HEK293 (cell line): ENCODE data around the gene RFX4.

ENCODE experiments used
- CTCF ChIA-PET: fragments of 350-600 bp; formaldehyde crosslinking; extraction: SDS; loops from one replicate; lab custom pipeline; 2021; ENCODE audit warnings: antibody characterized with exemption; lab: Yijun Ruan, JAX
- POLR2A ChIA-PET: fragments of 300-600 bp; formaldehyde crosslinking; extraction: SDS; loops from one replicate; lab custom pipeline; 2020; ENCODE audit warnings: antibody characterized with exemption, inconsistent platforms; lab: Yijun Ruan, JAX
- H3K27ac ChIP-seq: fragments of 200-500 bp; sonication (Bioruptor generic); 2 replicates; pipeline ENCODE4 v1.5.1; 2014; ENCODE audit warnings: low read depth, low read length, control low read depth, inconsistent platforms; ENCODE audit errors: extremely low read depth
- H3K36me3 ChIP-seq, 2 experiments: fragments of 200-500 bp in 1 of 2; sonication (Bioruptor generic) in 1 of 2; 1 replicate in 1 of 2; 2 replicates in 1 of 2; pipeline ENCODE4 v1.5.1; 2014 to 2017; ENCODE audit warnings: inconsistent platforms in 2 of 2, low read length in 2 of 2; ENCODE audit not compliant: control insufficient read depth in 2 of 2, insufficient read depth in 1 of 2
- H3K4me1 ChIP-seq: fragments of 200-500 bp; sonication (Bioruptor generic); 2 replicates; pipeline ENCODE4 v1.5.1; 2014; ENCODE audit warnings: mild to moderate bottlenecking, low read length, inconsistent platforms; ENCODE audit not compliant: control insufficient read depth, insufficient read depth
- H3K4me3 ChIP-seq: 2 replicates; pipeline ENCODE4 v1.5.1; 2011; ENCODE audit warnings: low read depth, mild to moderate bottlenecking, control low read depth, low read length, moderate library complexity
- H3K9me3 ChIP-seq: fragments of 200-500 bp; sonication (Bioruptor generic); 2 replicates; pipeline ENCODE4 v1.5.1; 2014; ENCODE audit warnings: low read depth, low read length, inconsistent platforms; ENCODE audit not compliant: control insufficient read depth, insufficient read depth
- SCRT2 ChIP-seq: fragments of 450-650 bp; formaldehyde crosslinking; IDR thresholded peaks from 2 replicates; pipeline ENCODE4 v1.5.1; 2016; ENCODE audit warnings: missing biosample characterization, missing genetic modification characterization
- ZBTB49 ChIP-seq: fragments of 450-650 bp; formaldehyde crosslinking; IDR thresholded peaks from 2 replicates; pipeline ENCODE4 v1.5.1; 2016; ENCODE audit warnings: missing biosample characterization, missing genetic modification characterization, low read depth
- ZNF114 ChIP-seq: fragments of 450-650 bp; formaldehyde crosslinking; IDR thresholded peaks from 2 replicates; pipeline ENCODE4 v1.5.0; 2017; ENCODE audit warnings: missing biosample characterization, missing genetic modification characterization
- ZNF274 ChIP-seq, 2 experiments: fragments of 200-500 bp in 1 of 2; fragments of 450-650 bp in 1 of 2; sonication (Bioruptor generic) in 1 of 2; formaldehyde crosslinking in 1 of 2; IDR thresholded peaks; 2 replicates each; pipeline versions ENCODE4 v1.5.1 to v1.6.1; 2014 to 2016; ENCODE audit warnings: borderline replicate concordance in 1 of 2, inconsistent platforms in 1 of 2, low read length in 1 of 2, missing biosample characterization in 1 of 2, missing genetic modification characterization in 1 of 2
- ZNF292 ChIP-seq: fragments of 450-650 bp; formaldehyde crosslinking; IDR thresholded peaks from 2 replicates; pipeline ENCODE4 v1.5.1; 2016; ENCODE audit warnings: low read depth, missing biosample characterization, missing genetic modification characterization, borderline replicate concordance
- ZNF341 ChIP-seq: fragments of 450-650 bp; formaldehyde crosslinking; IDR thresholded peaks from 2 replicates; pipeline ENCODE4; 2016; ENCODE audit warnings: low read depth, missing biosample characterization, missing genetic modification characterization
- ZNF354C ChIP-seq: fragments of 450-650 bp; formaldehyde crosslinking; IDR thresholded peaks from 2 replicates; pipeline ENCODE4 v1.5.1; 2016; ENCODE audit warnings: missing biosample characterization, missing genetic modification characterization, low read depth, borderline replicate concordance
- ZNF426 ChIP-seq: fragments of 450-650 bp; formaldehyde crosslinking; IDR thresholded peaks from 2 replicates; pipeline ENCODE4 v1.5.1; 2017; ENCODE audit warnings: missing biosample characterization, missing genetic modification characterization, mild to moderate bottlenecking, inconsistent platforms, moderate library complexity
- ZNF521 ChIP-seq: fragments of 450-650 bp; formaldehyde crosslinking; IDR thresholded peaks from 2 replicates; pipeline ENCODE4 v1.5.1; 2017; ENCODE audit warnings: missing biosample characterization, mild to moderate bottlenecking, missing genetic modification characterization
- ZNF571 ChIP-seq: fragments of 450-650 bp; formaldehyde crosslinking; IDR thresholded peaks from 2 replicates; pipeline ENCODE4 v1.5.0; 2017; ENCODE audit warnings: missing biosample characterization, missing genetic modification characterization
- ZNF585B ChIP-seq: fragments of 450-650 bp; formaldehyde crosslinking; IDR thresholded peaks from 2 replicates; pipeline ENCODE4 v1.5.1; 2016; ENCODE audit warnings: missing biosample characterization, missing genetic modification characterization
- ZNF670 ChIP-seq: fragments of 450-650 bp; formaldehyde crosslinking; IDR thresholded peaks from 2 replicates; pipeline ENCODE4 v1.5.1; 2016; ENCODE audit warnings: missing biosample characterization, missing genetic modification characterization, low read depth
- ZNF701 ChIP-seq: fragments of 450-650 bp; formaldehyde crosslinking; IDR thresholded peaks from 2 replicates; pipeline ENCODE4 v1.5.1; 2016; ENCODE audit warnings: missing biosample characterization, missing genetic modification characterization
- ZNF76 ChIP-seq: fragments of 450-650 bp; formaldehyde crosslinking; IDR thresholded peaks from 2 replicates; pipeline ENCODE4; 2016; ENCODE audit warnings: low read depth, missing biosample characterization, missing genetic modification characterization, borderline replicate concordance
- ZNF768 ChIP-seq: fragments of 450-650 bp; formaldehyde crosslinking; IDR thresholded peaks from 2 replicates; pipeline ENCODE4 v1.5.1; 2018; ENCODE audit warnings: missing biosample characterization, mild to moderate bottlenecking, missing genetic modification characterization
- ZNF777 ChIP-seq: fragments of 450-650 bp; formaldehyde crosslinking; IDR thresholded peaks from 2 replicates; pipeline ENCODE4 v1.5.1; 2017; ENCODE audit warnings: missing biosample characterization, missing genetic modification characterization, borderline replicate concordance
- TF ChIP-seq, protein P1 (sequence below): fragments of 450-650 bp; formaldehyde crosslinking; IDR thresholded peaks from 2 replicates; pipeline ENCODE4 v1.5.1; 2016; ENCODE audit warnings: missing biosample characterization, missing genetic modification characterization
- TF ChIP-seq, protein P2 (sequence below): fragments of 450-650 bp; formaldehyde crosslinking; conservative IDR thresholded peaks from 2 replicates; pipeline ENCODE4 v1.5.1; 2016; ENCODE audit warnings: low read depth, missing biosample characterization, missing genetic modification characterization
- TF ChIP-seq, protein P3 (sequence below): fragments of 450-650 bp; formaldehyde crosslinking; IDR thresholded peaks from 2 replicates; pipeline ENCODE4 v1.5.1; 2016; ENCODE audit warnings: missing biosample characterization, missing genetic modification characterization
- TF ChIP-seq, protein P4 (sequence below): fragments of 450-650 bp; formaldehyde crosslinking; IDR thresholded peaks from 2 replicates; pipeline ENCODE4 v1.5.1; 2016; ENCODE audit warnings: missing biosample characterization, missing genetic modification characterization, borderline replicate concordance

RFX4 gene

DNA sequence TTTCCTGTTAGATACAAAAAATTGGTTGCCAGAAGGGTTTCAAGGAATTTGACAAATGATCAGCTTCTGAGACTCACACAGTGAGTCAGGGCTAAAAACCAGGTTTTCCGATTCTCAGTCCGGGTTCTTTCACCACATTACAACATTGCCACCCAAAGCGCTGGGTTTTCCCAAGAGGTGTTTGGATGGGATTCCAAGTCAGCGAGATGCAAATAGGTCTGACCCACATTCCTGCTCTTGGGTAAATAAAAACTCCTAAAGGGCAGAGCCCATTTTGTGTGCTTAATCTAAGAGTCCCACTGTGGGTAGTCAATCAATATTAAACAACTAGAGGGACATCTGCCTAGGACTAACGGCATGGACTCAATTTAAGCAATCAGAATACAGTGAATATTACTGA is 186.3 kb downstream of the RFX4 start:
- CTCF ChIA-PET = interaction anchor here (0.6 kb wide), 2 partner anchors 138 to 412 kb away, joined by 3 to 4 read pairs; no protein-coding TSS in a partner anchor
- no peaks in the 10 kb centered on the region for H3K9me3 ChIP-seq
- TF ChIP-seq ZNF114 (tag by site-specific recombination) (no peak), ZNF292 (tag by site-specific recombination) (no peak), ZBTB49 (tag by site-specific recombination) (no peak), SCRT2 (tag by site-specific recombination) (no peak), ZNF426 (tag by site-specific recombination) (no peak)
- TF ChIP-seq, protein P1, sequence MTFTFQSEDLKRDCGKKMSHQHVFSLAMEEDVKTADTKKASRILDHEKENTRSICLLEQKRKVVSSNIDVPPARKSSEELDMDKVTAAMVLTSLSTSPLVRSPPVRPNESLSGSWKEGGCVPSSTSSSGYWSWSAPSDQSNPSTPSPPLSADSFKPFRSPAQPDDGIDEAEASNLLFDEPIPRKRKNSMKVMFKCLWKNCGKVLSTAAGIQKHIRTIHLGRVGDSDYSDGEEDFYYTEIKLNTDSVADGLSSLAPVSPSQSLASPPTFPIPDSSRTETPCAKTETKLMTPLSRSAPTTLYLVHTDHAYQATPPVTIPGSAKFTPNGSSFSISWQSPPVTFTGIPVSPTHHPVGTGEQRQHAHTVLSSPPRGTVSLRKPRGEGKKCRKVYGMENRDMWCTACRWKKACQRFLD (tag by site-specific recombination) = no peak
- TF ChIP-seq, all 188 proteins: peak for 0
- Histone ChIP-seq H3K27ac (no peak overlapping the region), H3K4me3 (no peak overlapping the region), H3K4me1 (peaks cover 17% of the 10 kb centered on the region), H3K36me3 (no peaks in the 10 kb centered on the region)
- POLR2A ChIA-PET = no interaction called here

GRCh38 chr12:106769546-106769945 is 186.7 kb downstream of the RFX4 start:
- Histone ChIP-seq H3K27ac (no peak overlapping the region), H3K4me3 (no peak overlapping the region), H3K36me3 (no peaks in the 10 kb centered on the region), H3K9me3 (no peaks in the 10 kb centered on the region), H3K4me1 (peaks cover 17% of the 10 kb centered on the region)
- ChIA-PET POLR2A (no interaction called here), CTCF (interaction anchor here (0.6 kb wide), 1 partner anchor 138 kb away, joined by 3 read pairs; no protein-coding TSS in a partner anchor)
- TF ChIP-seq ZNF76 (tag by site-specific recombination) (no peak), ZNF670 (tag by site-specific recombination) (no peak), ZNF354C (tag by site-specific recombination) (no peak), ZNF571 (no peak), ZNF341 (tag by site-specific recombination) (no peak), ZNF521 (tag by site-specific recombination) (no peak), ZNF585B (tag by site-specific recombination) (no peak), ZNF701 (tag by site-specific recombination) (no peak), ZNF274 (IDR thresholded peaks at IDR 0.05; ENCODE audit: low read length) (no peak), ZNF274 (tag by site-specific recombination; IDR thresholded peaks at IDR 0.05; ENCODE audit: borderline replicate concordance) (no peak), ZNF768 (tag by site-specific recombination) (no peak), ZNF777 (tag by site-specific recombination) (no peak)
- TF ChIP-seq, protein P2, sequence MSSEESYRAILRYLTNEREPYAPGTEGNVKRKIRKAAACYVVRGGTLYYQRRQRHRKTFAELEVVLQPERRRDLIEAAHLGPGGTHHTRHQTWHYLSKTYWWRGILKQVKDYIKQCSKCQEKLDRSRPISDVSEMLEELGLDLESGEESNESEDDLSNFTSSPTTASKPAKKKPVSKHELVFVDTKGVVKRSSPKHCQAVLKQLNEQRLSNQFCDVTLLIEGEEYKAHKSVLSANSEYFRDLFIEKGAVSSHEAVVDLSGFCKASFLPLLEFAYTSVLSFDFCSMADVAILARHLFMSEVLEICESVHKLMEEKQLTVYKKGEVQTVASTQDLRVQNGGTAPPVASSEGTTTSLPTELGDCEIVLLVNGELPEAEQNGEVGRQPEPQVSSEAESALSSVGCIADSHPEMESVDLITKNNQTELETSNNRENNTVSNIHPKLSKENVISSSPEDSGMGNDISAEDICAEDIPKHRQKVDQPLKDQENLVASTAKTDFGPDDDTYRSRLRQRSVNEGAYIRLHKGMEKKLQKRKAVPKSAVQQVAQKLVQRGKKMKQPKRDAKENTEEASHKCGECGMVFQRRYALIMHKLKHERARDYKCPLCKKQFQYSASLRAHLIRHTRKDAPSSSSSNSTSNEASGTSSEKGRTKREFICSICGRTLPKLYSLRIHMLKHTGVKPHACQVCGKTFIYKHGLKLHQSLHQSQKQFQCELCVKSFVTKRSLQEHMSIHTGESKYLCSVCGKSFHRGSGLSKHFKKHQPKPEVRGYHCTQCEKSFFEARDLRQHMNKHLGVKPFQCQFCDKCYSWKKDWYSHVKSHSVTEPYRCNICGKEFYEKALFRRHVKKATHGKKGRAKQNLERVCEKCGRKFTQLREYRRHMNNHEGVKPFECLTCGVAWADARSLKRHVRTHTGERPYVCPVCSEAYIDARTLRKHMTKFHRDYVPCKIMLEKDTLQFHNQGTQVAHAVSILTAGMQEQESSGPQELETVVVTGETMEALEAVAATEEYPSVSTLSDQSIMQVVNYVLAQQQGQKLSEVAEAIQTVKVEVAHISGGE (tag by site-specific recombination) = no peak
- TF ChIP-seq, protein P3, sequence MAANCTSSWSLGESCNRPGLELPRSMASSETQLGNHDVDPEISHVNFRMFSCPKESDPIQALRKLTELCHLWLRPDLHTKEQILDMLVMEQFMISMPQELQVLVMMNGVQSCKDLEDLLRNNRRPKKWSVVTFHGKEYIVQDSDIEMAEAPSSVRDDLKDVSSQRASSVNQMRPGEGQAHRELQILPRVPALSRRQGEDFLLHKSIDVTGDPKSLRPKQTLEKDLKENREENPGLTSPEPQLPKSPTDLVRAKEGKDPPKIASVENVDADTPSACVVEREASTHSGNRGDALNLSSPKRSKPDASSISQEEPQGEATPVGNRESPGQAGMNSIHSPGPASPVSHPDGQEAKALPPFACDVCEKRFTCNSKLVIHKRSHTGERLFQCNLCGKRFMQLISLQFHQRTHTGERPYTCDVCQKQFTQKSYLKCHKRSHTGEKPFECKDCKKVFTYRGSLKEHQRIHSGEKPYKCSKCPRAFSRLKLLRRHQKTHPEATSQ (tag by site-specific recombination) = no peak
- TF ChIP-seq, protein P4, sequence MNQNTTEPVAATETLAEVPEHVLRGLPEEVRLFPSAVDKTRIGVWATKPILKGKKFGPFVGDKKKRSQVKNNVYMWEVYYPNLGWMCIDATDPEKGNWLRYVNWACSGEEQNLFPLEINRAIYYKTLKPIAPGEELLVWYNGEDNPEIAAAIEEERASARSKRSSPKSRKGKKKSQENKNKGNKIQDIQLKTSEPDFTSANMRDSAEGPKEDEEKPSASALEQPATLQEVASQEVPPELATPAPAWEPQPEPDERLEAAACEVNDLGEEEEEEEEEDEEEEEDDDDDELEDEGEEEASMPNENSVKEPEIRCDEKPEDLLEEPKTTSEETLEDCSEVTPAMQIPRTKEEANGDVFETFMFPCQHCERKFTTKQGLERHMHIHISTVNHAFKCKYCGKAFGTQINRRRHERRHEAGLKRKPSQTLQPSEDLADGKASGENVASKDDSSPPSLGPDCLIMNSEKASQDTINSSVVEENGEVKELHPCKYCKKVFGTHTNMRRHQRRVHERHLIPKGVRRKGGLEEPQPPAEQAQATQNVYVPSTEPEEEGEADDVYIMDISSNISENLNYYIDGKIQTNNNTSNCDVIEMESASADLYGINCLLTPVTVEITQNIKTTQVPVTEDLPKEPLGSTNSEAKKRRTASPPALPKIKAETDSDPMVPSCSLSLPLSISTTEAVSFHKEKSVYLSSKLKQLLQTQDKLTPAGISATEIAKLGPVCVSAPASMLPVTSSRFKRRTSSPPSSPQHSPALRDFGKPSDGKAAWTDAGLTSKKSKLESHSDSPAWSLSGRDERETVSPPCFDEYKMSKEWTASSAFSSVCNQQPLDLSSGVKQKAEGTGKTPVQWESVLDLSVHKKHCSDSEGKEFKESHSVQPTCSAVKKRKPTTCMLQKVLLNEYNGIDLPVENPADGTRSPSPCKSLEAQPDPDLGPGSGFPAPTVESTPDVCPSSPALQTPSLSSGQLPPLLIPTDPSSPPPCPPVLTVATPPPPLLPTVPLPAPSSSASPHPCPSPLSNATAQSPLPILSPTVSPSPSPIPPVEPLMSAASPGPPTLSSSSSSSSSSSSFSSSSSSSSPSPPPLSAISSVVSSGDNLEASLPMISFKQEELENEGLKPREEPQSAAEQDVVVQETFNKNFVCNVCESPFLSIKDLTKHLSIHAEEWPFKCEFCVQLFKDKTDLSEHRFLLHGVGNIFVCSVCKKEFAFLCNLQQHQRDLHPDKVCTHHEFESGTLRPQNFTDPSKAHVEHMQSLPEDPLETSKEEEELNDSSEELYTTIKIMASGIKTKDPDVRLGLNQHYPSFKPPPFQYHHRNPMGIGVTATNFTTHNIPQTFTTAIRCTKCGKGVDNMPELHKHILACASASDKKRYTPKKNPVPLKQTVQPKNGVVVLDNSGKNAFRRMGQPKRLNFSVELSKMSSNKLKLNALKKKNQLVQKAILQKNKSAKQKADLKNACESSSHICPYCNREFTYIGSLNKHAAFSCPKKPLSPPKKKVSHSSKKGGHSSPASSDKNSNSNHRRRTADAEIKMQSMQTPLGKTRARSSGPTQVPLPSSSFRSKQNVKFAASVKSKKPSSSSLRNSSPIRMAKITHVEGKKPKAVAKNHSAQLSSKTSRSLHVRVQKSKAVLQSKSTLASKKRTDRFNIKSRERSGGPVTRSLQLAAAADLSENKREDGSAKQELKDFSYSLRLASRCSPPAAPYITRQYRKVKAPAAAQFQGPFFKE (tag by site-specific recombination) = no peak
